Measurements from ENCODE around the gene AEBP2. TPM values are rescaled to one million over a fixed set of nuclear protein-coding genes. Genes with fewer than 3 reads are reported as not detected.

Gene AEBP2
- total RNA-seq, 4 donors from 2014 or later = 23.6 to 41.4 (median 38.6) TPM

GRCh38 chr12:19489168-19489567, 49.9 kb downstream of the AEBP2 start:
- no peak for ATAC-seq
- TF ChIP-seq POLR2AphosphoS5 (IDR thresholded peaks at IDR 0.05) = no peak
- TF ChIP-seq POLR2A (IDR thresholded peaks at IDR 0.05) = no peak
- TF ChIP-seq EP300 (IDR thresholded peaks at IDR 0.05) = no peak
- no peak for TF ChIP-seq CTCF (IDR thresholded peaks at IDR 0.05)

DNA sequence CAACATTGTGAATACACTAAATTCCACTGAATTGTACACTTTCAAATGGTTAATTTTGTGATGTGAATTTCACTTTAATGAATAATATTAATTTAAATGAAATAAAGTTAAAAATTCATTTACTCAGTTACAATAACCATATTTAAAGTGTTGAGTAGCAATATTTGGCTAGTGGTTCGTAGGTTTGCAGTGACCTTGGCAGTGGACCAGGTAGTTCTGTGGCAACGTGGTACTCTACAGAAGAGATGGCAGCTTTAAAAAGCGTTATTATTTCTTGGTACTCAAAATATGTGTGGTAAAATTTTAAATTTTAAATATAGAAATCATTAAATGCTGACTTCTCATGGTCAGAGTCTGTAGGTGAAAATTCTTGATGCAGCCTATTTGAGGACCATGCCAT, 51.6 kb downstream of the AEBP2 start:
- no peaks in the 10 kb centered on the region for H3K27me3 ChIP-seq
- peaks cover 0 to 19% of the 10 kb centered on the region in 2 donors for H3K36me3 ChIP-seq
- ATAC-seq = no peak
- peaks cover 0 to 28% (median 0%) of the 10 kb centered on the region in 3 donors for H3K4me1 ChIP-seq
- H3K27ac ChIP-seq = no peak overlapping the region
- 77 to 85% methylated on average over 3 of the region's 3 CpGs for WGBS, 2 donors (ENCODE audit: low coverage in 1 of 2)
- H3K9me3 ChIP-seq = no peaks in the 10 kb centered on the region
- no peak overlapping the region for H3K4me3 ChIP-seq
- TF ChIP-seq EP300 (IDR thresholded peaks at IDR 0.05) (no peak), POLR2AphosphoS5 (IDR thresholded peaks at IDR 0.05) (no peak), POLR2A (IDR thresholded peaks at IDR 0.05) (no peak), CTCF (IDR thresholded peaks at IDR 0.05) (no peak)

More at GRCh38 chr12:19489168-19489567, 49.9 kb downstream of the AEBP2 start:
- H3K27me3 ChIP-seq = no peaks in the 10 kb centered on the region
- peaks cover 0 to 4% of the 10 kb centered on the region in 2 donors for H3K36me3 ChIP-seq
- WGBS, 2 donors (ENCODE audit: low coverage in 1 of 2) = 95 to 100% methylated on average over 2 to 4 of the region's 4 CpGs
- H3K4me3 ChIP-seq = no peak overlapping the region
- peaks cover 0 to 33% (median 0%) of the 10 kb centered on the region in 3 donors for H3K4me1 ChIP-seq
- H3K27ac ChIP-seq = no peak overlapping the region
- no peaks in the 10 kb centered on the region for H3K9me3 ChIP-seq

- Histone ChIP-seq H3K9me3 (no peaks in the 10 kb centered on the region), H3K27ac (no peak overlapping the region), H3K27me3 (no peaks in the 10 kb centered on the region), H3K4me3 (no peak overlapping the region), H3K36me3 (peaks cover 0 to 19% of the 10 kb centered on the region in 2 donors), H3K4me1 (peaks cover 0 to 38% (median 0%) of the 10 kb centered on the region in 3 donors)
- TF ChIP-seq EP300 (IDR thresholded peaks at IDR 0.05) (no peak), CTCF (IDR thresholded peaks at IDR 0.05) (no peak), POLR2AphosphoS5 (IDR thresholded peaks at IDR 0.05) (no peak)
- no peak for ATAC-seq
- 46 to 83% methylated on average over 3 of the region's 3 CpGs for WGBS, 2 donors (ENCODE audit: low coverage in 1 of 2)
Measured at GRCh38 chr12:19491863-19492262, 52.6 kb downstream of the AEBP2 start.

DNA sequence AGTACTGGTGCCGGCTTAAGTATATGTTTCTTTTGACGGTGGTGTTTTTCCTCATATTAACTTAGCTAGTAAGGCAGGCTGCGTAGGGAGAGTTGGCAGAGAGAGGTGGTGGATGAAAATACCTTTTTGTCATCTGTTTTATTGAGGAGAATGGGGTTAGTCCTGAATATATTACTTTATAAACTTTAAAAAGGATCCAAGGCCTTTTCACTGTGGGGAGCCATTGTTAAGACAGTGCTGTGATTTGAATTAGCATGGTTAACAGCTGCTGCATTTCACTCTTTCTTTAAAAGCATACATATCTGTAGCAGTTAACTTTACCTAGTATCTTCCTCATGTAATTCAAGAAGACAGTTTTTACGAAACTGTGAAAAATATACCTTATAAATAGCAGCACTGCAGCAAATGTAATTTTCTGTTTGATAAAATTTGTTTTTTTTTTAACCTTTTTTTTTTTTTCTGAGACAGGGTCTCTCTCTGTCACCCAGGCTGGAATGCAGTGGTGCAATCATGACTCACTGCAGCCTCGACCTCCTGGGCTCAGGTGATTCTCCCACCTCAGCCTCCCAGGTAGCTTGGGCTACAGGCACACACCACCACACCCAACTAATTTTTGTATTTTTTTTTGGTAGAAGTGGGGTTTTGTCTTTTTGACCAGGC, 57.1 kb downstream of the AEBP2 start:
- Histone ChIP-seq H3K36me3 (peaks cover 0 to 34% of the 10 kb centered on the region in 2 donors), H3K27me3 (no peaks in the 10 kb centered on the region), H3K4me1 (peaks cover 0 to 43% (median 0%) of the 10 kb centered on the region in 3 donors), H3K9me3 (no peaks in the 10 kb centered on the region), H3K4me3 (no peak overlapping the region), H3K27ac (peak overlapping the region in 1 of 4 donors; percentile 5)
- no peak for TF ChIP-seq CTCF (IDR thresholded peaks at IDR 0.05)
- no peak for TF ChIP-seq EP300 (IDR thresholded peaks at IDR 0.05)
- TF ChIP-seq POLR2AphosphoS5 (IDR thresholded peaks at IDR 0.05) = no peak
- TF ChIP-seq POLR2A (IDR thresholded peaks at IDR 0.05) = no peak
- WGBS, 2 donors (ENCODE audit: low coverage in 1 of 2) = 55% methylated on average over 5 of the region's 5 CpGs
- no peak for ATAC-seq

DNA sequence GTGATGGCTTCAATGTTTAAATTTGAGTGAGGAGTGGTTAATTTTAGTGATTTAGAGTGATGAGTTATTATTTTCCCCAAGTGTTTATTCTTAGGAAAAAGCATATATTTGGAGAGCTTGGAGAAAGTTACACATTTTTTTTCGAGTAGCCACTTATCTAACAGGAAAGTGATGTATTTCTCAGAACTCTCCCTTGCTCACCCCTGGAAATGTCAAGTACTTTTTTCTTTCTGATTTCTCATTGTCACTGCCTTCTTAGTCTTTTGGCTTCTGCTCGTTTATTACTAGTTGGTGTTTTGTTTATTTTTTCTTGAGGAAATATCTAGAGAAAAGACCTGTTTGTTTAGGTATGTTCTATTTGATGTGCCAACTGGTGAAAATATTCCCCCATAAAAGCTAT, 58.8 kb downstream of the AEBP2 start:
- Histone ChIP-seq H3K9me3 (no peaks in the 10 kb centered on the region), H3K27me3 (no peaks in the 10 kb centered on the region), H3K4me1 (peaks cover 0 to 28% (median 0%) of the 10 kb centered on the region in 3 donors), H3K4me3 (no peak overlapping the region), H3K27ac (no peak overlapping the region), H3K36me3 (peaks cover 0 to 49% of the 10 kb centered on the region in 2 donors)
- TF ChIP-seq CTCF (IDR thresholded peaks at IDR 0.05) = no peak
- TF ChIP-seq POLR2A (IDR thresholded peaks at IDR 0.05) = no peak
- no peak for TF ChIP-seq POLR2AphosphoS5 (IDR thresholded peaks at IDR 0.05)
- no peak for TF ChIP-seq EP300 (IDR thresholded peaks at IDR 0.05)
- no peak for ATAC-seq
- 34 to 48% methylated on average over 2 of the region's 2 CpGs for WGBS, 2 donors (ENCODE audit: low coverage in 1 of 2)

All from gastroesophageal sphincter (tissue), 4 donors.